ENCODE measurements around the gene SIN3A.

DNA sequence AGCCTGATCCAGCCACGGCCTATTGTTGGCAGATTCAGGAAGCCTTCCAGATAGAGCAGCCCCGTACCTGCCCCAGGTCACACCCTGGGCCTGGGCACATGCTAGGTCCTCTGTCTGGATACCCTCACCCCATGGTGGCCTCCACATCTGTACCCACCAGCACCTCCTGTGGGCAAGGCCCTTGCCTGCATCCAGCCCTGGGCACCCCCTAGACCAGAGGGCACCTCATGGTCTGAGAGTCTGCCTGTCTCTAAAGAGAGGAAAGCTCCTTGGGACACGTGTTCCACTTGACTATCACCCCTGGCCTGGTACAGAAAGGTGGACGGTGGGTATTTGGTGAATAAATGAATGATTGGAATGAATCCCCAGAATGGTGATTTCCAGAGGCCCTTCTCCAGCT is 124.5 kb downstream of the SIN3A start:
- TF ChIP-seq FOXA1 (IDR thresholded peaks at IDR 0.05) (no peak), ATF3 (IDR thresholded peaks at IDR 0.05) (no peak), RAD21 (IDR thresholded peaks at IDR 0.05) (no peak), SP1 (IDR thresholded peaks at IDR 0.05) (no peak), HNF4G (IDR thresholded peaks at IDR 0.05) (no peak), TAF1 (conservative IDR thresholded peaks at IDR 0.05) (no peak), EGR1 (IDR thresholded peaks at IDR 0.05; ENCODE audit: low read depth in 2 of 2) (no peak), CTCF (IDR thresholded peaks at IDR 0.05; ENCODE audit: low read depth, low read length, missing input control) (no peak), HNF4A (conservative IDR thresholded peaks at IDR 0.05) (no peak), JUND (IDR thresholded peaks at IDR 0.05) (no peak)
- TF ChIP-seq, protein P1, sequence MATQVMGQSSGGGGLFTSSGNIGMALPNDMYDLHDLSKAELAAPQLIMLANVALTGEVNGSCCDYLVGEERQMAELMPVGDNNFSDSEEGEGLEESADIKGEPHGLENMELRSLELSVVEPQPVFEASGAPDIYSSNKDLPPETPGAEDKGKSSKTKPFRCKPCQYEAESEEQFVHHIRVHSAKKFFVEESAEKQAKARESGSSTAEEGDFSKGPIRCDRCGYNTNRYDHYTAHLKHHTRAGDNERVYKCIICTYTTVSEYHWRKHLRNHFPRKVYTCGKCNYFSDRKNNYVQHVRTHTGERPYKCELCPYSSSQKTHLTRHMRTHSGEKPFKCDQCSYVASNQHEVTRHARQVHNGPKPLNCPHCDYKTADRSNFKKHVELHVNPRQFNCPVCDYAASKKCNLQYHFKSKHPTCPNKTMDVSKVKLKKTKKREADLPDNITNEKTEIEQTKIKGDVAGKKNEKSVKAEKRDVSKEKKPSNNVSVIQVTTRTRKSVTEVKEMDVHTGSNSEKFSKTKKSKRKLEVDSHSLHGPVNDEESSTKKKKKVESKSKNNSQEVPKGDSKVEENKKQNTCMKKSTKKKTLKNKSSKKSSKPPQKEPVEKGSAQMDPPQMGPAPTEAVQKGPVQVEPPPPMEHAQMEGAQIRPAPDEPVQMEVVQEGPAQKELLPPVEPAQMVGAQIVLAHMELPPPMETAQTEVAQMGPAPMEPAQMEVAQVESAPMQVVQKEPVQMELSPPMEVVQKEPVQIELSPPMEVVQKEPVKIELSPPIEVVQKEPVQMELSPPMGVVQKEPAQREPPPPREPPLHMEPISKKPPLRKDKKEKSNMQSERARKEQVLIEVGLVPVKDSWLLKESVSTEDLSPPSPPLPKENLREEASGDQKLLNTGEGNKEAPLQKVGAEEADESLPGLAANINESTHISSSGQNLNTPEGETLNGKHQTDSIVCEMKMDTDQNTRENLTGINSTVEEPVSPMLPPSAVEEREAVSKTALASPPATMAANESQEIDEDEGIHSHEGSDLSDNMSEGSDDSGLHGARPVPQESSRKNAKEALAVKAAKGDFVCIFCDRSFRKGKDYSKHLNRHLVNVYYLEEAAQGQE (IDR thresholded peaks at IDR 0.05), result no peak
- TF ChIP-seq, protein P2, sequence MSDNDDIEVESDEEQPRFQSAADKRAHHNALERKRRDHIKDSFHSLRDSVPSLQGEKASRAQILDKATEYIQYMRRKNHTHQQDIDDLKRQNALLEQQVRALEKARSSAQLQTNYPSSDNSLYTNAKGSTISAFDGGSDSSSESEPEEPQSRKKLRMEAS (IDR thresholded peaks at IDR 0.05), result no peak
